HEK293 (cell line): Measurements from ENCODE around the gene CTBP1.
A peak's percentile ranks its signal among the peaks of the same experiment; 100 is the strongest.

ENCODE experiments used
- CTCF ChIA-PET: fragments of 350-600 bp; formaldehyde crosslinking; extraction: SDS; loops from one replicate; lab custom pipeline; 2021; ENCODE audit warnings: antibody characterized with exemption; lab: Yijun Ruan, JAX
- POLR2A ChIA-PET: fragments of 300-600 bp; formaldehyde crosslinking; extraction: SDS; loops from one replicate; lab custom pipeline; 2020; ENCODE audit warnings: antibody characterized with exemption, inconsistent platforms; lab: Yijun Ruan, JAX
- H3K27ac ChIP-seq: fragments of 200-500 bp; sonication (Bioruptor generic); 2 replicates; pipeline ENCODE4 v1.5.1; 2014; ENCODE audit warnings: low read depth, low read length, control low read depth, inconsistent platforms; ENCODE audit errors: extremely low read depth
- H3K36me3 ChIP-seq, 2 experiments: fragments of 200-500 bp in 1 of 2; sonication (Bioruptor generic) in 1 of 2; 1 replicate in 1 of 2; 2 replicates in 1 of 2; pipeline ENCODE4 v1.5.1; 2014 to 2017; ENCODE audit warnings: inconsistent platforms in 2 of 2, low read length in 2 of 2; ENCODE audit not compliant: control insufficient read depth in 2 of 2, insufficient read depth in 1 of 2
- H3K4me1 ChIP-seq: fragments of 200-500 bp; sonication (Bioruptor generic); 2 replicates; pipeline ENCODE4 v1.5.1; 2014; ENCODE audit warnings: mild to moderate bottlenecking, low read length, inconsistent platforms; ENCODE audit not compliant: control insufficient read depth, insufficient read depth
- H3K4me3 ChIP-seq: 2 replicates; pipeline ENCODE4 v1.5.1; 2011; ENCODE audit warnings: low read depth, mild to moderate bottlenecking, control low read depth, low read length, moderate library complexity
- H3K9me3 ChIP-seq: fragments of 200-500 bp; sonication (Bioruptor generic); 2 replicates; pipeline ENCODE4 v1.5.1; 2014; ENCODE audit warnings: low read depth, low read length, inconsistent platforms; ENCODE audit not compliant: control insufficient read depth, insufficient read depth
- KLF1 ChIP-seq: fragments of 450-650 bp; formaldehyde crosslinking; IDR thresholded peaks from 2 replicates; pipeline ENCODE4 v1.5.1; 2016; ENCODE audit warnings: missing biosample characterization, missing genetic modification characterization
- MZF1 ChIP-seq: fragments of 450-650 bp; formaldehyde crosslinking; IDR thresholded peaks from 2 replicates; pipeline ENCODE4 v1.5.1; 2017; ENCODE audit warnings: missing biosample characterization, missing genetic modification characterization, borderline replicate concordance
- PRDM1 ChIP-seq: fragments of 450-650 bp; formaldehyde crosslinking; IDR thresholded peaks from 2 replicates; pipeline ENCODE4; 2016; ENCODE audit warnings: missing biosample characterization, missing genetic modification characterization
- SP3 ChIP-seq: fragments of 450-650 bp; formaldehyde crosslinking; IDR thresholded peaks from 2 replicates; pipeline ENCODE4 v1.5.1; 2016; ENCODE audit warnings: missing biosample characterization, missing genetic modification characterization
- SP7 ChIP-seq: fragments of 450-650 bp; formaldehyde crosslinking; IDR thresholded peaks from 2 replicates; pipeline ENCODE4 v1.5.1; 2016; ENCODE audit warnings: missing biosample characterization, missing genetic modification characterization
- ZBTB1 ChIP-seq: fragments of 450-650 bp; formaldehyde crosslinking; IDR thresholded peaks from 2 replicates; pipeline ENCODE4 v1.5.1; 2016; ENCODE audit warnings: missing biosample characterization, missing genetic modification characterization
- ZFP69B ChIP-seq: fragments of 450-650 bp; formaldehyde crosslinking; IDR thresholded peaks from 2 replicates; pipeline ENCODE4 v1.5.1; 2016; ENCODE audit warnings: missing biosample characterization, missing genetic modification characterization
- ZNF138 ChIP-seq: fragments of 450-650 bp; formaldehyde crosslinking; IDR thresholded peaks from 2 replicates; pipeline ENCODE4 v1.5.1; 2016; ENCODE audit warnings: missing biosample characterization, missing genetic modification characterization, borderline replicate concordance
- ZNF2 ChIP-seq: fragments of 450-650 bp; formaldehyde crosslinking; IDR thresholded peaks from 2 replicates; pipeline ENCODE4 v1.5.1; 2016; ENCODE audit warnings: missing biosample characterization, missing genetic modification characterization
- ZNF202 ChIP-seq: fragments of 450-650 bp; formaldehyde crosslinking; IDR thresholded peaks from 2 replicates; pipeline ENCODE4 v1.5.1; 2016; ENCODE audit warnings: missing biosample characterization, missing genetic modification characterization, borderline replicate concordance
- ZNF311 ChIP-seq: fragments of 450-650 bp; formaldehyde crosslinking; IDR thresholded peaks from 2 replicates; pipeline ENCODE4 v1.5.1; 2017; ENCODE audit warnings: missing biosample characterization, missing genetic modification characterization, borderline replicate concordance
- ZNF350 ChIP-seq: fragments of 450-650 bp; formaldehyde crosslinking; IDR thresholded peaks from 2 replicates; pipeline ENCODE4 v1.5.0; 2017; ENCODE audit warnings: missing biosample characterization, mild to moderate bottlenecking, missing genetic modification characterization
- ZNF366 ChIP-seq: fragments of 450-650 bp; formaldehyde crosslinking; conservative IDR thresholded peaks from 2 replicates; pipeline ENCODE4 v1.5.1; 2016; ENCODE audit warnings: missing biosample characterization, missing genetic modification characterization
- ZNF433 ChIP-seq: fragments of 450-650 bp; formaldehyde crosslinking; IDR thresholded peaks from 2 replicates; pipeline ENCODE4 v1.5.1; 2016; ENCODE audit warnings: missing biosample characterization, missing genetic modification characterization, low read depth
- ZNF544 ChIP-seq: fragments of 450-650 bp; formaldehyde crosslinking; IDR thresholded peaks from 2 replicates; pipeline ENCODE4 v1.5.0; 2017; ENCODE audit warnings: missing biosample characterization, missing genetic modification characterization
- ZNF645 ChIP-seq: fragments of 450-650 bp; formaldehyde crosslinking; IDR thresholded peaks from 2 replicates; pipeline ENCODE4; 2016; ENCODE audit warnings: missing biosample characterization, missing genetic modification characterization
- ZNF660 ChIP-seq: fragments of 450-650 bp; IDR thresholded peaks from 2 replicates; pipeline ENCODE4 v1.5.1; 2018; ENCODE audit warnings: missing biosample characterization, mild to moderate bottlenecking, missing genetic modification characterization
- ZNF76 ChIP-seq: fragments of 450-650 bp; formaldehyde crosslinking; IDR thresholded peaks from 2 replicates; pipeline ENCODE4; 2016; ENCODE audit warnings: low read depth, missing biosample characterization, missing genetic modification characterization, borderline replicate concordance
- ZNF777 ChIP-seq: fragments of 450-650 bp; formaldehyde crosslinking; IDR thresholded peaks from 2 replicates; pipeline ENCODE4 v1.5.1; 2017; ENCODE audit warnings: missing biosample characterization, missing genetic modification characterization, borderline replicate concordance
- ZNF837 ChIP-seq: fragments of 450-650 bp; formaldehyde crosslinking; IDR thresholded peaks from 2 replicates; pipeline ENCODE4 v1.5.1; 2016; ENCODE audit warnings: missing biosample characterization, missing genetic modification characterization

The CTBP1 gene

DNA sequence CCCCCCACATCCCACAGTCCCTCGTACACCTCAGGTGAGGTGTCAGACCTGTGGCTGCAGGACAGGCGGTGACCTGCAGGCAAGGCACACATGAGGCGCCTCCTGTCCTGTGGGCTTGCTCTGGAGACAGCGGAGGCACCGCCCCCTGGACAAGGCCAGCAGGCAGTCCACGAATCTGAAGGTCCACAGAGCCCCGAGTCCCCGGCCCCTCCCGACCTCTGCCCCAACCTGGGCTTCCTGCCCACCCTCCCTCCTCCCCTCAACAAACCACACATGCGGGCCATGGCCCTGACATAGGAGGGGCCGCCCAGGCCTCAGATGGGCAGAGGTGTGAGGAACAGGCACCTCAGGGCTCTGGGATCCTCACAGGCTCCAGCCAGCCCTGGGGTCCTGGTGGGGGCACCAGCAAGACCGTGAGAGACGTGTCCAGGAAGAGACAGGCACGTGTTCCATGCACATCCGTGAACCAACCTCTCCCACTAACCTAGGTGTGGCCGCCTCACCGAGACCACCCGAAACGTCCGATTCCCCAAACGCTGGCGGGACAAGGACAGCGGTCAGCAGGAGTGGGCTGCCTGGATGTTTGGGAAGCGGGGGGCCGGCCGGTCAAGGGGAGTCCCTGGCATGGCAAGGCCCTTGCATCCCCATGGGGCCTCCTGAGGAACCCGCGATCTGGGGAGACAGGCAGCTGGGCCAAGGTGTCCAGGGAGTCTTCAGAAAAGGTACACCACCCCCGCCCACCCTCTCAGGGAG lies 25.8 kb downstream of the CTBP1 start (continued):
- TF ChIP-seq SP7 (tag by site-specific recombination) (no peak), ZNF2 (tag by site-specific recombination) (no peak), ZNF76 (tag by site-specific recombination) (no peak), ZFP69B (tag by site-specific recombination) (no peak), ZNF645 (tag by site-specific recombination) (no peak), SP3 (tag by site-specific recombination) (no peak), ZNF350 (no peak)
- TF ChIP-seq, all 188 proteins: peak for 0

DNA sequence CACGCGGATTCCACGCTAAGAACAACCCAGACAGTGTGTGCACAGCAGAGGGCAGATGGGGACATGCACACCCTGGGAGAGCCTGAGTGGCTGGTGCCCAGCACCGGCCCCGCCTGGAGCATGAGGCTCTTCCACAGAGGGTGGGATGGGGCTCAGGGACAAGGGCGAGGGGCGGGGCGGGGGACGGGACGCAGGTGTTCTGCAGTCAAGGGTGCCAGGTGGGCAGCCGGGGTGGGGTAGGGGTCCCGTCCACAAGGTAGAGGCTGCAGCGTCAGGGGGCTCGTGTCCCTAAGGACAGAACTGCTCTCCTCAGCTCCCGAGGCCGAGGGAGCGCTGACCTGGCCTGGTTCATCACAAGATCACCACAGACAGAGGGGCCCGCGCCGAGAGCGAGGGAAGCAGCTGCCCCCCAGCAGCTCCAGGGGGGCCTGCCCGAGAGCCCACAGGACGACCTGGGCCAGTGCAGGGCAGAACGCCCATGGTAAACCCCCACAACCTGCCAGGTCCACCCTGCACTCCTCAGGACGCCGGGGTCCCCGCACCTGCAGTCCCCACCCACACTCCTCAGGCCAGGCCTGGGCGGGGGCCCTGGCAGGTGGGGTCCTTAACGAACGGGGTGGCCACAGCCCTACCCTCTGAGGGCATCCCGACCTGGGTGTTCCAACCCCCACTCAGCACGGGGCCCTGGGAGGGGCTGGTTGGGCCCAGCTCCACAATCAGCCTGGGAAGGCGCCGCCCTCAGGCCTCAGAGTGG lies 26.7 kb downstream of the CTBP1 start:
- no peak overlapping the region for H3K4me3 ChIP-seq
- CTCF ChIA-PET: no interaction called here
- peaks cover 0 to 79% of the 10 kb centered on the region in 2 experiments; a peak in 2 of 3 replicates for H3K36me3 ChIP-seq
- no peak overlapping the region for H3K27ac ChIP-seq
- TF ChIP-seq KLF1 (tag by site-specific recombination) (0 out of 2 replicates have a peak, but pooled peaks have one; percentile 33), ZNF366 (tag by site-specific recombination) (0 out of 2 replicates have a peak, but pooled peaks have one; percentile 0), ZNF544 (tag by site-specific recombination) (no peak), ZNF837 (tag by site-specific recombination) (no peak)
- H3K4me1 ChIP-seq: no peaks in the 10 kb centered on the region
- H3K9me3 ChIP-seq: no peaks in the 10 kb centered on the region
- POLR2A ChIA-PET: no interaction called here

GRCh38 chr4:1221155-1221870 lies 27.6 kb downstream of the CTBP1 start:
- Histone ChIP-seq H3K27ac (no peak overlapping the region), H3K4me3 (no peak overlapping the region), H3K36me3 (peaks cover 0 to 79% of the 10 kb centered on the region in 2 experiments; a peak in 2 of 3 replicates), H3K9me3 (no peaks in the 10 kb centered on the region)
- CTCF ChIA-PET: no interaction called here
- POLR2A ChIA-PET: no interaction called here
- no peak for TF ChIP-seq ZNF202 (tag by site-specific recombination)
- TF ChIP-seq PRDM1 (tag by site-specific recombination): no peak
- TF ChIP-seq ZNF138: no peak
- TF ChIP-seq ZNF433 (tag by site-specific recombination): no peak
- TF ChIP-seq, all 188 proteins: peak for 0
- H3K4me1 ChIP-seq: no peaks in the 10 kb centered on the region

GRCh38 chr4:1220566-1220965 lies 28.4 kb downstream of the CTBP1 start:
- Histone ChIP-seq H3K4me3 (no peak overlapping the region), H3K27ac (no peak overlapping the region), H3K9me3 (no peaks in the 10 kb centered on the region), H3K4me1 (no peaks in the 10 kb centered on the region), H3K36me3 (peaks cover 0 to 79% of the 10 kb centered on the region in 2 experiments; a peak in 2 of 3 replicates)
- TF ChIP-seq ZNF777 (tag by site-specific recombination) (no peak), ZNF660 (tag by site-specific recombination) (no peak), MZF1 (tag by site-specific recombination) (no peak), ZNF311 (no peak), ZBTB1 (tag by site-specific recombination) (no peak)
- ChIA-PET CTCF (no interaction called here), POLR2A (no interaction called here)
